Measurements from ENCODE around the gene NCAM2.

Gene NCAM2

GRCh38 chr21:21029164-21029563 lies 31.0 kb downstream of the NCAM2 start:
- no peak for ATAC-seq

- ATAC-seq = no peak
Measured at GRCh38 chr21:21030311-21030710, 32.1 kb downstream of the NCAM2 start.

- no peak for ATAC-seq
Measured at GRCh38 chr21:21034036-21034435, 35.8 kb downstream of the NCAM2 start.

- no peak for ATAC-seq
Measured at GRCh38 chr21:21039624-21040170, 41.5 kb downstream of the NCAM2 start.

- no peak for ATAC-seq
Measured at GRCh38 chr21:21045518-21045917, 47.3 kb downstream of the NCAM2 start.

- no peak for ATAC-seq
Measured at GRCh38 chr21:21046063-21046462, 47.9 kb downstream of the NCAM2 start.

GRCh38 chr21:21051109-21052055 lies 53.2 kb downstream of the NCAM2 start:
- no peak for ATAC-seq

- no peak for ATAC-seq
Measured at GRCh38 chr21:21052672-21053071, 54.5 kb downstream of the NCAM2 start.

- no peak for ATAC-seq
Measured at GRCh38 chr21:21057349-21058062, 59.3 kb downstream of the NCAM2 start.

GRCh38 chr21:21063828-21064227 lies 65.6 kb downstream of the NCAM2 start:
- ATAC-seq = no peak

GRCh38 chr21:21064353-21064752 lies 66.1 kb downstream of the NCAM2 start:
- ATAC-seq = no peak

- ATAC-seq = no peak
Measured at GRCh38 chr21:21067375-21067774, 69.2 kb downstream of the NCAM2 start.

GRCh38 chr21:21074305-21074704 lies 76.1 kb downstream of the NCAM2 start:
- no peak for ATAC-seq

- no peak for ATAC-seq
Measured at GRCh38 chr21:21076051-21076450, 77.8 kb downstream of the NCAM2 start.

GRCh38 chr21:21076491-21076890 lies 78.3 kb downstream of the NCAM2 start:
- no peak for ATAC-seq

GRCh38 chr21:21079646-21080045 lies 81.4 kb downstream of the NCAM2 start:
- ATAC-seq = no peak

GRCh38 chr21:21084179-21084578 lies 86.0 kb downstream of the NCAM2 start:
- no peak for ATAC-seq

GRCh38 chr21:21085206-21085605 lies 87.0 kb downstream of the NCAM2 start:
- no peak for ATAC-seq

GRCh38 chr21:21096956-21097355 lies 98.7 kb downstream of the NCAM2 start:
- no peak for ATAC-seq

- ATAC-seq = no peak
Measured at GRCh38 chr21:21097466-21097865, 99.3 kb downstream of the NCAM2 start.

GRCh38 chr21:21101911-21102310 lies 103.7 kb downstream of the NCAM2 start:
- no peak for ATAC-seq

GRCh38 chr21:21102896-21103295 lies 104.7 kb downstream of the NCAM2 start:
- ATAC-seq = no peak

GRCh38 chr21:21103692-21104091 lies 105.5 kb downstream of the NCAM2 start:
- no peak for ATAC-seq

- no peak for ATAC-seq
Measured at GRCh38 chr21:21109736-21110135, 111.5 kb downstream of the NCAM2 start.

All from activated CD4-positive, CD25-positive, alpha-beta regulatory T cell treated with anti-CD3 and anti-CD28 coated beads, Interleukin-2, amount 50 U/mL, for 24 hours (primary cell).